Naive B cell (primary cell): Measurements from ENCODE around the gene ANAPC13. TPM values are rescaled to one million over a fixed set of nuclear protein-coding genes. Genes with fewer than 3 reads are reported as not detected.

ENCODE experiments used
- ATAC-seq, 2 donors: fragments of 150-1000 bp; cut with Tn5 transposase; 2 replicates each; pipeline ENCODE4 v1.10.0; 2021; ENCODE audit warnings: low read depth in 2 of 2, mild to moderate bottlenecking in 2 of 2, moderate library complexity in 2 of 2
- DNase-seq: peaks from one replicate; pipeline ENCODE4 v3.0.0; 2022
- H3K27ac Mint-ChIP-seq, 6 donors: one replicate each; pipeline ENCODE4 v1.8.0; 2020 to 2022; ENCODE audit warnings: mild to moderate bottlenecking in 6 of 6, mixed read lengths in 6 of 6, moderate library complexity in 5 of 6, inconsistent platforms in 2 of 6
- H3K27me3 Mint-ChIP-seq, 3 donors: one replicate each; pipeline ENCODE4 v1.8.0; 2021 to 2022; ENCODE audit warnings: mixed read lengths in 3 of 3, mild to moderate bottlenecking in 1 of 3
- H3K36me3 Mint-ChIP-seq, 2 donors: one replicate each; pipeline ENCODE4 v1.8.0; 2020 to 2022; ENCODE audit warnings: mixed read lengths in 2 of 2, inconsistent platforms in 1 of 2, mild to moderate bottlenecking in 1 of 2
- H3K4me1 Mint-ChIP-seq, 3 donors: one replicate each; pipeline ENCODE4 v1.8.0; 2020 to 2022; ENCODE audit warnings: mixed read lengths in 3 of 3, inconsistent platforms in 1 of 3, mild to moderate bottlenecking in 1 of 3, moderate library complexity in 1 of 3
- H3K4me3 Mint-ChIP-seq, 8 donors: one replicate each; pipeline ENCODE4 v1.8.0; 2020 to 2022; ENCODE audit warnings: mild to moderate bottlenecking in 8 of 8, mixed read lengths in 8 of 8, moderate library complexity in 8 of 8, inconsistent platforms in 2 of 8
- H3K9me3 Mint-ChIP-seq, 7 donors: one replicate each; pipeline ENCODE4 v1.8.0; 2020 to 2022; ENCODE audit warnings: mixed read lengths in 7 of 7, mild to moderate bottlenecking in 5 of 7, inconsistent platforms in 2 of 7, moderate library complexity in 1 of 7
- polyA plus RNA-seq, 6 donors: library from polyadenylated mRNA; unstranded; fragments of 300-500 nt; fragmentation: Illumina TruSeq; gene quantifications; one replicate each; pipeline ENCODE4 v1.2.3, GENCODE V29; 2021; ENCODE audit warnings: low read depth in 6 of 6

The ANAPC13 gene
- polyA plus RNA-seq, 6 donors from 2014 or later = 60.4 to 112 (median 79.1) TPM

- H3K4me1 Mint-ChIP-seq = no peaks in the 10 kb centered on the region
- no peak overlapping the region for H3K4me3 Mint-ChIP-seq
- H3K9me3 Mint-ChIP-seq = peaks cover 0 to 6% (median 4%) of the 10 kb centered on the region in 7 donors
- ATAC-seq (no peak), DNase-seq (no peak)
- H3K27ac Mint-ChIP-seq = peak overlapping the region in 1 of 6 donors; percentile 8
- H3K27me3 Mint-ChIP-seq = peaks cover 22 to 43% (median 41%) of the 10 kb centered on the region in 3 donors
- H3K36me3 Mint-ChIP-seq = no peaks in the 10 kb centered on the region
These were observed 48.5 kb downstream of the ANAPC13 start for GRCh38 chr3:134437211-134437752.

GRCh38 chr3:134432236-134432635 lies 53.5 kb downstream of the ANAPC13 start:
- Mint-ChIP-seq H3K27ac (peak overlapping the region in 1 of 6 donors; percentile 36), H3K27me3 (peaks cover 18 to 37% (median 32%) of the 10 kb centered on the region in 3 donors), H3K4me1 (no peaks in the 10 kb centered on the region), H3K9me3 (peaks cover 0 to 6% (median 4%) of the 10 kb centered on the region in 7 donors), H3K4me3 (no peak overlapping the region), H3K36me3 (no peaks in the 10 kb centered on the region)
- ATAC-seq = no peak
- DNase-seq = no peak

GRCh38 chr3:134430950-134431445 lies 54.8 kb downstream of the ANAPC13 start:
- no peak for ATAC-seq
- H3K27me3 Mint-ChIP-seq = peaks cover 12 to 35% (median 27%) of the 10 kb centered on the region in 3 donors
- H3K9me3 Mint-ChIP-seq = peaks cover 0 to 6% (median 2%) of the 10 kb centered on the region in 7 donors
- no peak for DNase-seq
- H3K4me3 Mint-ChIP-seq = no peak overlapping the region
- H3K27ac Mint-ChIP-seq = peak overlapping the region in 1 of 6 donors; percentile 24
- no peaks in the 10 kb centered on the region for H3K4me1 Mint-ChIP-seq
- H3K36me3 Mint-ChIP-seq = no peaks in the 10 kb centered on the region

GRCh38 chr3:134430174-134430573 lies 55.6 kb downstream of the ANAPC13 start:
- Mint-ChIP-seq H3K4me3 (no peak overlapping the region), H3K27ac (no peak overlapping the region), H3K27me3 (peaks cover 12 to 31% (median 27%) of the 10 kb centered on the region in 3 donors)

GRCh38 chr3:134428401-134428800 lies 57.4 kb downstream of the ANAPC13 start:
- Mint-ChIP-seq H3K36me3 (no peaks in the 10 kb centered on the region), H3K27ac (peak overlapping the region in 1 of 6 donors; percentile 62), H3K9me3 (no peaks in the 10 kb centered on the region), H3K4me1 (no peaks in the 10 kb centered on the region), H3K27me3 (peaks cover 21 to 35% (median 32%) of the 10 kb centered on the region in 3 donors), H3K4me3 (no peak overlapping the region)
- ATAC-seq (no peak), DNase-seq (no peak)

More at GRCh38 chr3:134430174-134430573, 55.6 kb downstream of the ANAPC13 start:
- Mint-ChIP-seq H3K4me1 (no peaks in the 10 kb centered on the region), H3K9me3 (peaks cover 0 to 4% (median under 1%) of the 10 kb centered on the region in 7 donors), H3K36me3 (no peaks in the 10 kb centered on the region)
- DNase-seq (no peak), ATAC-seq (no peak)

Other genes with a start within 250 kb of the ANAPC13 start
- 10 to 100 TPM in 2 of 6 donors, 1 to 10 TPM in 4; 3.7 to 14.2 (median 8.1) TPM for gene RYK, start 235.1 kb downstream of the ANAPC13 start, polyA plus RNA-seq
- gene AMOTL2, start 111.5 kb downstream of the ANAPC13 start, polyA plus RNA-seq = not detected
- 10 to 100 TPM in 5 of 6 donors, 1 to 10 TPM in 1; 5.4 to 25.5 (median 17.7) TPM for gene CEP63, start 72 bp upstream of the ANAPC13 start, polyA plus RNA-seq
- gene KY, start 165.0 kb upstream of the ANAPC13 start, polyA plus RNA-seq = not detected